Esophagus squamous epithelium (tissue), 4 donors: ENCODE results near the gene ANK3.

Experiments
- CTCF ChIP-seq, 6 experiments: fragments of 450-650 bp in 4 of 6; fragments of 200-600 bp in 2 of 6; sonication (generic) in 2 of 6; IDR thresholded peaks; one replicate each; pipeline ENCODE4 v1.5.1; 2016 to 2019; ENCODE audit warnings: antibody characterized with exemption in 6 of 6, mild to moderate bottlenecking in 4 of 6, moderate library complexity in 4 of 6
- POLR2A ChIP-seq, 4 donors: fragments of 450-650 bp; IDR thresholded peaks; one replicate each; pipeline ENCODE4 v1.6.1; 2017; ENCODE audit warnings: antibody characterized with exemption in 4 of 4, mild to moderate bottlenecking in 4 of 4, moderate library complexity in 3 of 4

GRCh38 chr10:60032723-60033122 is 357.0 kb downstream of the ANK3 start:
- TF ChIP-seq CTCF (IDR thresholded peaks at IDR 0.05) (peak in 5 of 6 experiments; percentile 39 to 74 (median 58)), POLR2A (IDR thresholded peaks at IDR 0.05) (no peak)
